ENCODE data around the gene RPS8.

Gene RPS8

GRCh38 chr1:44787506-44787905 is 12.2 kb downstream of the RPS8 start:
- Histone ChIP-seq H3K4me1 (ENCODE audit: low read length) (peaks cover 8% of the 10 kb centered on the region; the same call in 1 of the 2 replicates), H3K4me3 (ENCODE audit: low read length) (no peak overlapping the region), H3F3A (ENCODE audit: insufficient read depth, low read length) (peaks cover 8% of the 10 kb centered on the region), H2AFZ (ENCODE audit: low read length) (no peak overlapping the region), H3K27ac (ENCODE audit: low read length) (no peak overlapping the region), H3K9me2 (replicated peaks; ENCODE audit: insufficient read depth, low read length) (no peaks in the 10 kb centered on the region), H3K9ac (ENCODE audit: low read length) (no peak overlapping the region), H4K20me1 (ENCODE audit: insufficient read depth, low read length) (no peaks in the 10 kb centered on the region), H3K79me2 (ENCODE audit: low read length) (no peaks in the 10 kb centered on the region), H3K4me2 (ENCODE audit: low read depth, low read length) (no peak overlapping the region), H3K36me3 (replicated peaks; ENCODE audit: insufficient read depth, low read length) (no peaks in the 10 kb centered on the region), H3K27me3 (replicated peaks; ENCODE audit: insufficient read depth, low read length) (no peaks in the 10 kb centered on the region), H3K9me3 (replicated peaks; ENCODE audit: insufficient read depth, low read length) (no peaks in the 10 kb centered on the region)
- DNase-seq: no peak
- TF ChIP-seq, protein P1, sequence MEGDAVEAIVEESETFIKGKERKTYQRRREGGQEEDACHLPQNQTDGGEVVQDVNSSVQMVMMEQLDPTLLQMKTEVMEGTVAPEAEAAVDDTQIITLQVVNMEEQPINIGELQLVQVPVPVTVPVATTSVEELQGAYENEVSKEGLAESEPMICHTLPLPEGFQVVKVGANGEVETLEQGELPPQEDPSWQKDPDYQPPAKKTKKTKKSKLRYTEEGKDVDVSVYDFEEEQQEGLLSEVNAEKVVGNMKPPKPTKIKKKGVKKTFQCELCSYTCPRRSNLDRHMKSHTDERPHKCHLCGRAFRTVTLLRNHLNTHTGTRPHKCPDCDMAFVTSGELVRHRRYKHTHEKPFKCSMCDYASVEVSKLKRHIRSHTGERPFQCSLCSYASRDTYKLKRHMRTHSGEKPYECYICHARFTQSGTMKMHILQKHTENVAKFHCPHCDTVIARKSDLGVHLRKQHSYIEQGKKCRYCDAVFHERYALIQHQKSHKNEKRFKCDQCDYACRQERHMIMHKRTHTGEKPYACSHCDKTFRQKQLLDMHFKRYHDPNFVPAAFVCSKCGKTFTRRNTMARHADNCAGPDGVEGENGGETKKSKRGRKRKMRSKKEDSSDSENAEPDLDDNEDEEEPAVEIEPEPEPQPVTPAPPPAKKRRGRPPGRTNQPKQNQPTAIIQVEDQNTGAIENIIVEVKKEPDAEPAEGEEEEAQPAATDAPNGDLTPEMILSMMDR (IDR thresholded peaks at IDR 0.05; ENCODE audit: low read length): no peak
- TF ChIP-seq EZH2 (optimal IDR thresholded peaks at IDR 0.05; ENCODE audit: low read depth, low read length): no peak
- TF ChIP-seq EZH2phosphoT487 (IDR thresholded peaks at IDR 0.05; ENCODE audit: low read length): no peak

DNA sequence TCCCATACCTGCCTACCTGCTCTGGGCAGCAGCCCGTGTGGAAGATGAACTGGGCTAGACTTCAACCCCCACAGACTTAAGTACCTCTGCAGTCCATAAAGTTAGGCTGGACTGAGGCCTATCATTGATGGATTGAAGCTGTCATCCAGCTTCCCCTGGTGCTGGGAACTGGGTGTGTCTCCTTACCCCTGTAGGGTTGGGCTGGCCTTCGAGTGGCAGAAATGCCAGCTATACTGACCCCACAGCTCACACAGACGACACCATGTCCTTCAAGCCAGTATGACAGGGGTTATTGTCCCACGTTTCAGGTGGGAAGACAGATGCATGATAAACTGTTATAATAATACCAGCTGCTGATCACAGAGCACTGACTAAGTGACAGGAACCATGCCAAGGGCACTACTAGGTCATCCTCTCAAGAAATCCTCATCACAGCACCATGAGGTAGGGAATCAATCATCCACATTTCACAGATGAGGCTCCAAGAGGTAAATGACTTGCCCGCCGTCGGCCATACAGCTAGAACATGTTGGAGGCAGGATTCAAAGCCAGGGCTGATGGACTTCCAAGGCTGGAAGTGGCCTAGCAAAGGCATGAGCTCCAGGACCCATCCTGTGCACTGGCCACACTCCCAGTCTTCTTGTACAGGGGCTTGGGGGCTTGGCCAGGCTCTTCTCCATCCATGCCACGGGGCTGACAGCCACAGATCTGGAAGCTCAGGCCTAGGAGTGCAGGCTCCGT is 12.9 kb downstream of the RPS8 start, which contains the start of gene BEST4:
TSS of gene BEST4 (minus strand) at position 51 of the 741 bp plus-strand sequence. CDS start 465 bp downstream, outside the sequence.
- no peaks in the 10 kb centered on the region for H4K20me1 ChIP-seq (ENCODE audit: insufficient read depth, low read length)
- no peaks in the 10 kb centered on the region for H3K79me2 ChIP-seq (ENCODE audit: low read length)
- TF ChIP-seq EZH2phosphoT487 (IDR thresholded peaks at IDR 0.05; ENCODE audit: low read length): no peak
- TF ChIP-seq, protein P1 (IDR thresholded peaks at IDR 0.05; ENCODE audit: low read length): no peak
- TF ChIP-seq EZH2 (optimal IDR thresholded peaks at IDR 0.05; ENCODE audit: low read depth, low read length): no peak
- H3K9me2 ChIP-seq (replicated peaks; ENCODE audit: insufficient read depth, low read length): no peaks in the 10 kb centered on the region
- H3K4me1 ChIP-seq (ENCODE audit: low read length): peaks cover 8% of the 10 kb centered on the region; the same call in 1 of the 2 replicates
- H3K4me3 ChIP-seq (ENCODE audit: low read length): no peak within 1 kb of the TSS
- no peaks in the 10 kb centered on the region for H3K27me3 ChIP-seq (replicated peaks; ENCODE audit: insufficient read depth, low read length)
- no peaks in the 10 kb centered on the region for H3K36me3 ChIP-seq (replicated peaks; ENCODE audit: insufficient read depth, low read length)
- no peak within 1 kb of the TSS for H3K27ac ChIP-seq (ENCODE audit: low read length)
- DNase-seq: no peak
- H2AFZ ChIP-seq (ENCODE audit: low read length): no peak within 1 kb of the TSS
- H3K9ac ChIP-seq (ENCODE audit: low read length): no peak within 1 kb of the TSS
- H3F3A ChIP-seq (ENCODE audit: insufficient read depth, low read length): peaks cover 2% of the 10 kb centered on the region; the same call in 1 of the 2 replicates
- H3K4me2 ChIP-seq (ENCODE audit: low read depth, low read length): no peak within 1 kb of the TSS
- no peaks in the 10 kb centered on the region for H3K9me3 ChIP-seq (replicated peaks; ENCODE audit: insufficient read depth, low read length)

DNA sequence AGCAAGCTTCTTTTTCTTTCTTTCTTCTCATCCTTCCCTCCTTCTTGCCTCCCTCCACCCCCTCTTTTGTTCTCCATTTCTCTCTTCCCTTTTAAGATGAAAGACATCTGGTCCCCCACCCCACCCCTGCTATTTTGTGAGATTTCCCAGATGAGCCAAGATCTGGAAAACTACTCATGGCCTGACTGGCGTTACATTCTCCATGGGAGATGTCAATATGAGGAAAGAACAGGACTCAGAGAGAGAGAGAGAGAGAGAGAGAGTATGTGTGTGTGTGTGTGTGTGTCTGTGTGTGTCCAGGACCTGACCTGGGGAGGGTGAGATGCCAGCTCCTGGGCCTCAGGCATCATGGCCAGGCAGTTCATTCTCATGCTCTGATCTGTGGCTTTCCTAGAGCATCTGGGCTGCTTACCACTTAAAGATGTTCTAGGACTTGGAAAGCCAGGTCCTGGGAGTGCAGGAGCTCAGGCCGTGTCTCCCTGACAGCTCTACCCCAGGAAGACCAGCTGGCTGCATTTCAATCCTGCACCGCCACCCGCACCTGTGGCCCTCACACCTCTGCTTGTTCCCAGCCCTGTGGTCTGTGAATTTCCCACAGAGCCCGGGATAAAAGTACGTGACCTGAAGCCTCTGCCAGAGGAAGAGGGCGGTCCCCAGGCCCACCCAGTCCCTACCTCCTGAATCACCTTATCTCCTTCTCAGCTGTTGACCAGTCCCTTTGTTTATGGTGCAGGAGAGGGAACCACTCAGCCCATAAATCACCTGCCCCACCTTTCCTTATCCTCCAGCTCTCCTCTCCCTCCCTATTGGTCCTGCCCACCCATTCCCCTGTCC is 15.8 kb downstream of the RPS8 start:
- Histone ChIP-seq H3K9ac (ENCODE audit: low read length) (no peak overlapping the region), H3F3A (ENCODE audit: insufficient read depth, low read length) (no peaks in the 10 kb centered on the region)

More for the DNA sequence above, 15.8 kb downstream of the RPS8 start:
- Histone ChIP-seq H2AFZ (ENCODE audit: low read length) (no peak overlapping the region), H3K27ac (ENCODE audit: low read length) (no peak overlapping the region), H3K79me2 (ENCODE audit: low read length) (no peaks in the 10 kb centered on the region), H4K20me1 (ENCODE audit: insufficient read depth, low read length) (no peaks in the 10 kb centered on the region), H3K4me2 (ENCODE audit: low read depth, low read length) (no peak overlapping the region), H3K9me3 (replicated peaks; ENCODE audit: insufficient read depth, low read length) (no peaks in the 10 kb centered on the region), H3K4me3 (ENCODE audit: low read length) (no peak overlapping the region), H3K36me3 (replicated peaks; ENCODE audit: insufficient read depth, low read length) (no peaks in the 10 kb centered on the region), H3K4me1 (ENCODE audit: low read length) (no peaks in the 10 kb centered on the region), H3K9me2 (replicated peaks; ENCODE audit: insufficient read depth, low read length) (no peaks in the 10 kb centered on the region), H3K27me3 (replicated peaks; ENCODE audit: insufficient read depth, low read length) (no peaks in the 10 kb centered on the region)
- TF ChIP-seq, protein P1 (IDR thresholded peaks at IDR 0.05; ENCODE audit: low read length): no peak
- no peak for TF ChIP-seq EZH2phosphoT487 (IDR thresholded peaks at IDR 0.05; ENCODE audit: low read length)
- no peak for TF ChIP-seq EZH2 (optimal IDR thresholded peaks at IDR 0.05; ENCODE audit: low read depth, low read length)
- DNase-seq: no peak

All from MM.1S (cell line).